ENCODE measurements around the gene PLSCR2. TPM values are rescaled to one million over a fixed set of nuclear protein-coding genes. Genes with fewer than 3 reads are reported as not detected.

PLSCR2 gene
- total and polyA plus RNA-seq, 9 donors = 0.27 to 0.35 TPM; not detected in 7

GRCh38 chr3:146464005-146464595 lies 5.3 kb downstream of the PLSCR2 start:
- DNase-seq = no peak
- H3K9me3 ChIP-seq = no peaks in the 10 kb centered on the region
- H3K27me3 ChIP-seq = no peaks in the 10 kb centered on the region
- intact Hi-C loops (cut with DNase I) = no loop called here
- H3K36me3 ChIP-seq = no peaks in the 10 kb centered on the region
- no peaks in the 10 kb centered on the region for H3K4me1 ChIP-seq (ENCODE audit: insufficient read depth)
- no peak overlapping the region for H3K4me3 ChIP-seq
- WGBS, 3 donors = 93 to 96% (median 95%) methylated on average over 2 of the region's 2 CpGs
- no peak overlapping the region for H3K27ac ChIP-seq
- TF ChIP-seq CTCF (IDR thresholded peaks at IDR 0.05) = no peak
- TF ChIP-seq POLR2A (IDR thresholded peaks at IDR 0.05) = no peak
- no peak for TF ChIP-seq EP300 (IDR thresholded peaks at IDR 0.05)

- 80 to 86% (median 80%) methylated on average over 3 of the region's 3 CpGs for WGBS, 3 donors
- Histone ChIP-seq H3K27me3 (no peaks in the 10 kb centered on the region), H3K36me3 (no peaks in the 10 kb centered on the region), H3K4me1 (ENCODE audit: insufficient read depth) (no peaks in the 10 kb centered on the region), H3K9me3 (no peaks in the 10 kb centered on the region), H3K4me3 (no peak overlapping the region), H3K27ac (no peak overlapping the region)
- intact Hi-C loops (cut with DNase I) = no loop called here
- no peak for DNase-seq
- TF ChIP-seq CTCF (IDR thresholded peaks at IDR 0.05) (no peak), EP300 (IDR thresholded peaks at IDR 0.05) (no peak), POLR2A (IDR thresholded peaks at IDR 0.05) (no peak)
Observed at GRCh38 chr3:146454796-146455195, 14.6 kb downstream of the PLSCR2 start.

- Histone ChIP-seq H3K4me3 (no peak overlapping the region), H3K27me3 (no peaks in the 10 kb centered on the region), H3K36me3 (no peaks in the 10 kb centered on the region), H3K27ac (no peak overlapping the region), H3K4me1 (ENCODE audit: insufficient read depth) (no peaks in the 10 kb centered on the region), H3K9me3 (no peaks in the 10 kb centered on the region)
- DNase-seq = no peak
- intact Hi-C loops (cut with DNase I) = no loop called here
- TF ChIP-seq EP300 (IDR thresholded peaks at IDR 0.05) (no peak), POLR2A (IDR thresholded peaks at IDR 0.05) (no peak), CTCF (IDR thresholded peaks at IDR 0.05) (no peak)
Observed at GRCh38 chr3:146449613-146450012, 19.7 kb downstream of the PLSCR2 start.

GRCh38 chr3:146449076-146449475 lies 20.3 kb downstream of the PLSCR2 start:
- Histone ChIP-seq H3K4me3 (no peak overlapping the region), H3K27ac (no peak overlapping the region), H3K9me3 (no peaks in the 10 kb centered on the region), H3K4me1 (ENCODE audit: insufficient read depth) (no peaks in the 10 kb centered on the region), H3K27me3 (no peaks in the 10 kb centered on the region), H3K36me3 (no peaks in the 10 kb centered on the region)
- intact Hi-C loops (cut with DNase I) = no loop called here
- TF ChIP-seq EP300 (IDR thresholded peaks at IDR 0.05) = no peak
- no peak for TF ChIP-seq CTCF (IDR thresholded peaks at IDR 0.05)
- no peak for TF ChIP-seq POLR2A (IDR thresholded peaks at IDR 0.05)
- 78 to 88% (median 80%) methylated on average over 1 of the region's 1 CpG for WGBS, 3 donors
- DNase-seq = no peak
